Dermis blood vessel endothelial cell (primary cell): ENCODE measurements around the gene GTF2F2. TPM values are rescaled to one million over a fixed set of nuclear protein-coding genes. Genes with fewer than 3 reads are reported as not detected.

Experiments used
- DNase-seq: peaks from one replicate; pipeline ENCODE4 v3.0.0; 2010
- total RNA-seq: library from RNA; depleted of rRNA; stranded (reverse); fragments of >200 nt; gene quantifications from 2 replicates; pipeline ENCODE4 v1.2.3, GENCODE V29; 2014

The GTF2F2 gene
- total RNA-seq, 1 donor from 2014 or later, result 24.0 TPM

- no peak for DNase-seq
These were observed 184.8 kb downstream of the GTF2F2 start for GRCh38 chr13:45305079-45305478.

- no peak for DNase-seq
These were observed 186.7 kb downstream of the GTF2F2 start for GRCh38 chr13:45306966-45307365.

GRCh38 chr13:45310341-45311131 lies 190.2 kb downstream of the GTF2F2 start:
- no peak for DNase-seq

GRCh38 chr13:45314822-45315221 lies 194.5 kb downstream of the GTF2F2 start:
- no peak for DNase-seq

GRCh38 chr13:45315520-45316167 lies 195.3 kb downstream of the GTF2F2 start:
- DNase-seq, result no peak

- DNase-seq, result no peak
These were observed 196.0 kb downstream of the GTF2F2 start for GRCh38 chr13:45316338-45316737.

GRCh38 chr13:45316996-45317395 lies 196.7 kb downstream of the GTF2F2 start:
- no peak for DNase-seq

- DNase-seq, result no peak
These were observed 200.7 kb downstream of the GTF2F2 start for GRCh38 chr13:45320876-45321629.

- peak; percentile 82 for DNase-seq
These were observed 205.5 kb downstream of the GTF2F2 start for GRCh38 chr13:45325806-45326205.

GRCh38 chr13:45327253-45327955 lies 207.1 kb downstream of the GTF2F2 start:
- no peak for DNase-seq

GRCh38 chr13:45328661-45329111 lies 208.4 kb downstream of the GTF2F2 start:
- no peak for DNase-seq

- no peak for DNase-seq
These were observed 210.9 kb downstream of the GTF2F2 start for GRCh38 chr13:45331123-45331619.

- DNase-seq, result peak; percentile 60
These were observed 211.4 kb downstream of the GTF2F2 start for GRCh38 chr13:45331692-45332035.

GRCh38 chr13:45332036-45332830 lies 211.9 kb downstream of the GTF2F2 start:
- DNase-seq, result peak; percentile 67

GRCh38 chr13:45332831-45333219 lies 212.5 kb downstream of the GTF2F2 start:
- DNase-seq, result no peak

GRCh38 chr13:45333251-45333976 lies 213.1 kb downstream of the GTF2F2 start:
- DNase-seq, result no peak

Other genes with a start within 250 kb of the GTF2F2 start
- gene NUFIP1, start 131.0 kb upstream of the GTF2F2 start, total RNA-seq, result 2.4 and 2.8 TPM in 2 replicates
- gene GPALPP1, start 131.0 kb upstream of the GTF2F2 start, total RNA-seq, result 28.4 and 29.5 TPM in 2 replicates
- gene KCTD4, start 80.5 kb downstream of the GTF2F2 start, total RNA-seq, result not detected in 2 replicates
- 2,642 and 4,062 TPM in 2 replicates for gene TPT1, start 220.7 kb downstream of the GTF2F2 start, total RNA-seq